NCI-H1694 (cell line): Measurements from ENCODE around the gene GALNT17.
A peak's percentile ranks its signal among the peaks of the same experiment; 100 is the strongest.
"Not testable (repeated sequence)": the region's sequence is repeated elsewhere in the genome, so short reads cannot be mapped to it uniquely, and the experiment has no call there.

ENCODE experiments used
- DNase-seq: peaks from one replicate; lab custom pipeline; 2025; lab: John Stamatoyannopoulos, UW

GALNT17 gene

DNA sequence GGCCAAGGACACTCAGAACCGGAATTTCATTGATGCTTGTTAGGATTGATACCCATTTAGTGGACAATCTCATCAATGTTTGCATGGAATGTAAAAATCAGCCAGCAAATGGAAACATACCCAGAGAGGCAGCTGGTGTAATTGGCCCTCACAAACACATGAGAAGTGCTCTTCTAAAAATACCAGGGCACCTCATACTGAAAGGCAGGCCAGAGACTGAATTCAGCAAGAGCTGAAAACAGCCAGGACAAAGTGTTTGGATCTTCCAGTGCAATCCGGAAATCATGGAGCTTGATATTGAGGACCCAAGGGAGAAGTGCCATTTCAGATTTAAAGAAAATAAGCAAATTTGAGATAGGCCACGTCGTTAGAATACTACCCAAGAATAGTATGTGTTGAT lies 498.6 kb downstream of the GALNT17 start:
- no peak for DNase-seq

- DNase-seq, result peak; percentile 24
Observed at GRCh38 chr7:71633551-71634008, 501.6 kb downstream of the GALNT17 start.

GRCh38 chr7:71635849-71636248 lies 503.9 kb downstream of the GALNT17 start:
- DNase-seq, result not testable (repeated sequence)

DNA sequence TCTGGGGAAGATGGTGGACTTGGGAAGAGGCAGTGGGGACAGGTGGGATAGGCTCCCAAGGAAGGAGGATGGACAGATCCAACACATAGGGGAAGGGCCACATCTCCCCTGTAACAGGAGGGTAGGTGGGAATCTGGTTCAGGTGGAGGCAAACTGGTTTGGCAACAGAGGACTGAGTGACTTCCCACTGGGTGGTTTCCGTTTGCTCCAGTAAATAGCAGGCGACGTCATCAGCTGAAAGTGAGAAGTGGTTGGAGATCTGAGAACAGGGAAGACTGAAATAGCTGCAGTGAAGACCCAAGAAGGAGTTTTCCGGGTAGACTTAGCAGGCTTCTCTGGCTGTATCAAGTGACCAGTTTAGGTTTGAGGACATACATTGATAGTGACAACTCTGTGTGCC lies 504.4 kb downstream of the GALNT17 start:
- no peak for DNase-seq

DNA sequence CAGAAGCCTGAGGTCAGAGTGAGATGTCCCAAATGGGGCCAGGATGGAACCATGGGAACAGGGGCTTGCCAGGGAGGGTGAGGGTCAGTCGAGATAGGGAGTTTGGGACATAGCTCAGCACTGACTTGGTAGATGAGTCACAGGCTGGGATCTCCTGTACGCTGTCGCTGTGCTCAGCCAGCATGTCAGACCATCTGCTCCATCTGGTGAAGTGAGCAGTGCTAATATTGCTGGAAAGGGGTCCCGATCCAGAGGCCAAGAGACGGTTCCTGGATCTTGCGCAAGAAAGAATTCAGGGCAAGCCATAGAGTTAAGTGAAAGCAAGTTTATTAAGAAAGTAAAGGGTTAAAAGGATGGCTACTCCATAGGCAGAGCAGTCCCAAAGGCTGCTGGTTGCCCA lies 505.6 kb downstream of the GALNT17 start:
- DNase-seq, result peak; percentile 74

DNA sequence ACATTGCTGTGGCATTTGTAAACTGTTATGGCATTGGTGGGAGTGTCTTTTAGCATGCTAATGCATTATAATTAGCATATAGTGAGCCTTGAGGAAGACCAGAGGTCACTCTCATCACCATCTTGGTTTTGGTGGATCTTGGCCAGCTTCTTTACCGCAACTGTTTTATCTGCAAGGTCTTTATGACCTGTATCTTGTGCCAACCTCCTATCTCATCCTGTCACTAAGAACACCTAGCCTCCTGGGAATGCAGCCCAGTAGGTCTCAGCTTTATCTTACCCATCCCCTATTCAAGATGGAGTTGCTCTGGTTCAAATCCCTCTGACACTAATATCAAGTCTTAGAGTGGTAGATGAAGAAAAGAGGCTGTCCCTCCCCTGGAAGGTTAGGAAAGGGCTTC lies 506.2 kb downstream of the GALNT17 start:
- DNase-seq, result no peak

DNA sequence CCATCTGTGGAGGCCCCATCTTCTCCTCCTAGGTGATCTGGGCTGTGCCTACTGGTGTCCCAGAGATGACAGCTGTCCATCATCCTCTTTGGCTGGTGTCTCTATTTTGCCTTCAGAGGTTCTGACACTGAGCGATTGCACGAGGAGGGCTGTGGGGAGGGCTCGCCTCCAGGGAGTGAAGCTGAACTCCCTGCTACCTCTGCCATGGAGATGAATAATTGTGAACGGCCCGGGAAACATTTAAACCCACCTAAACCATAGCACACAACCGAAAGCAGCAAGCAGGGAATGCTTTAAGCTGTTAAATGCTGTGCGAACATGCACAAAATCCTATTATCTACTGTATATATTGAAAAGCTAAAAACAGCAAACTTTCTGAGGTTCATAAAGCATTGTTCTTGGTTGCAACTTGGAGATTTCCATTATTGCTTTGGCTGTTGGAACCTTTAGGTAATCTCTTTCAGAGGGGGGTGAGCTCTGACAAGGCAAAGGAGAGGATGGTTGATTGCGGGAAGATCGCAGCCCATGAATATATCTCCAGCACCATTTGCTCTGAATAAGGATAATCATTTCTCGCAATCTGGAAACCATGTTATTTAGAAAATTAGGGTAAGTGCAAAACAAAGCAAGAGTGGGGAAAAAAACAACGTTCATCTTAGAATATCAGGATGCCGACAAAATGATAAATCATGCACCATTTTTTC lies 507.6 kb downstream of the GALNT17 start:
- DNase-seq, result no peak

DNA sequence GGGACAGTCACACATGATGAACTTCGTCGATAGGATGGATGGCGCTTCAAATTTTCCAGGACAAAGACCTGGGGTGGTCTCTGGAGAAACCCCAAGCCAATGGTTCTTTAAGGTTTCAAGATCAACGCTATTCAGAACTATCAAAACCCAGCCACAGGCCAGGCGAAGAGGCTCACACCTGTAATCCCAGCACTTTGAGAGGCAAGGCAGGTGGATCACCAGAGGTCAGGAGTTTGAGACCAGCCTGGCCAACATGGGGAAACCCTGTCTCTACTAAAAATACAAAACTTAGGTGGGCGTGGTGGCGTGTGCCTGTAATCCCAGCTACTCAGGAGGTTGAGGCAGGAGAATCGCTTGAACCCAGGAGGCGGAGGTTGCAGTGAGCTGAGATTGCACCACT lies 511.1 kb downstream of the GALNT17 start:
- not testable (repeated sequence) for DNase-seq

DNA sequence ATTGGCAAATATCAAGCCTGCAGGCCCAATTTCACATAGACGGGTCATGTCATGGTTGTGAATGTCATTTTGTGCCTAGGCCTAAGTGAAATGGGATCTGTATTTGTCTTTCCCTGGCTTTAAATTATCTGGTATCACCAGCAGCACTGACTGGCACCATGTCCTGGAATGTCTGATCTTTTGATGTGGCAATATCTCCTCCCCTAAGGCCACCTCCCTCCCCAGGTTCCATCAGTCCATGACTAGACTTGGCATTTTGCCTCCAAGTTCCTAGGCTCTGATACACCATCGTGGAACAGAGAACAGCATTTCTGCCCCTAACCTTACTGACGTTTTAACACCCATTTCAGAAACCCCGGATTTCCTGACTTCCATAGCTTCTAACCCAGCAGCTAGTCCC lies 513.9 kb downstream of the GALNT17 start:
- no peak for DNase-seq

- DNase-seq, result no peak
Observed at GRCh38 chr7:71649812-71650211, 517.9 kb downstream of the GALNT17 start.

GRCh38 chr7:71650653-71651337 lies 518.9 kb downstream of the GALNT17 start:
- no peak for DNase-seq

DNA sequence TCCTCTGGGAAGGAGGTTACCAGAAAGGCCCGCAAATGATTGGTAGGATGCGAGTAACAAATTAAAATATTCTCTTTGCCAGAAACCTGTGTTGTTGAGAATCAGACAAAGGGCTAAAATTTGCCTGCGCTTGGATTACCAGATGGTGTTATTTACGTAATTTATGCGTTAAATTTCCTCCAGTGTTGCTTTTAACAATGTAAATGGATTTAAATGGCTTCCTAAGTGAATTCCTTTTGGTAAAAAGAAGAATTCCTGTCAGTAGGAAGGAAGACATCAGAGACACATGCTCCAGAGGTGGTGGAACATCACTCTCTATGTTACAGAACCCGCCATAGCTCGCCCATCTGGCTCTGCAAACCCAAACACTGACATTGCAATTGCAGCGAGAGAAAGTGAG lies 520.6 kb downstream of the GALNT17 start:
- no peak for DNase-seq

GRCh38 chr7:71657386-71657785 lies 525.4 kb downstream of the GALNT17 start:
- DNase-seq, result no peak

GRCh38 chr7:71659622-71660021 lies 527.7 kb downstream of the GALNT17 start:
- DNase-seq, result no peak

- DNase-seq, result no peak
Observed at GRCh38 chr7:71661671-71662224, 529.8 kb downstream of the GALNT17 start.

GRCh38 chr7:71665716-71666115 lies 533.8 kb downstream of the GALNT17 start:
- no peak for DNase-seq

DNA sequence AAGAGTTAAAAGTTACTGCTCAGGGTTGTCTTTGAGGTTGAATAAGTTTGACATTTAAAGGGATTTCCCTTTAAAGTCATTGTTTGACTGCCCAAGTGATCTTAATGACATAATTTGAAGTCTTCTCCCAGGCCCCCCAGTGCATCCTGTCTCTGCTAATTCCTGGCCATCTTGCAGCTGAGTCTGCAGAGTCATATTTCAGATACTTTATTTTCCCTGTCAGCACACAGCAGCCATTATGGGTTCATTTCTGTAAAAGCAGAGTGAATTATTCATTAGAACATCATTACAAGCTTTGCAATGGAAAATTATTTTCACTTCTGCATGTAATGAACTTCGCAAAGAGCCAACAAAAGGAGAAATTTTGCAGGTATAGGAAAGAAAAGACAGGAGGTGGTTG lies 536.6 kb downstream of the GALNT17 start:
- no peak for DNase-seq

GRCh38 chr7:71679480-71679879 lies 547.5 kb downstream of the GALNT17 start:
- DNase-seq, result no peak

- DNase-seq, result no peak
Observed at GRCh38 chr7:71682181-71682580, 550.2 kb downstream of the GALNT17 start.

GRCh38 chr7:71682841-71683781 lies 551.2 kb downstream of the GALNT17 start:
- no peak for DNase-seq

- DNase-seq, result no peak
Observed at GRCh38 chr7:71687286-71687685, 555.3 kb downstream of the GALNT17 start.
